HG02571 (cell line): ENCODE data around the gene PPP3CA.
"Not testable (repeated sequence)": the region's sequence is repeated elsewhere in the genome, so short reads cannot be mapped to it uniquely, and the experiment has no call there.

Experiments
- ATAC-seq: cut with Tn5 transposase; IDR thresholded peaks from one replicate; pipeline ENCODE4 v1.9.1; 2021; ENCODE audit warnings: mild to moderate bottlenecking, moderate library complexity; ENCODE audit not compliant: unreplicated experiment

The PPP3CA gene

DNA sequence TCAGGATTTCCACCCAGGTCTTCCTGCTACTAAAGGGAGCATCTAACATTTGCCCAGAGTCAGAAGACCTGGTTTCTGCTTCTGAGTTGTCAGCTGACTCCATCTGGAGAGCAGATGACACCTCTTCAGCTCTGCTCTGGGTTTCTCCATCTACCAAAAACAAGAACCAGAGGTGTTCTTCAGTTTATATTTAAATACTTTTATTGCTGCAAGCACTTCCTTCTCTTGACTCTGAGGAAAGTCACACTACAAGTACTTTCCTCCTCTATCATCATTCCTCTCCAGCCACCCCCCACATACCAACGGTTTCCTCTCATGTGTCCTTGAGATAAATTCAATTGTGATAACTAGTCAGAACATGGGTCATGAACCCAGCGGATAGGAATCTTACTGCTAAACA is 88.4 kb downstream of the PPP3CA start:
- peak; percentile 41 for ATAC-seq

- no peak for ATAC-seq
Measured at GRCh38 chr4:101256222-101256621, 91.1 kb downstream of the PPP3CA start.

GRCh38 chr4:101254776-101255175 is 92.5 kb downstream of the PPP3CA start:
- no peak for ATAC-seq

- no peak for ATAC-seq
Measured at GRCh38 chr4:101253121-101253520, 94.2 kb downstream of the PPP3CA start.

GRCh38 chr4:101252721-101253120 is 94.6 kb downstream of the PPP3CA start:
- peak; percentile 56 for ATAC-seq

DNA sequence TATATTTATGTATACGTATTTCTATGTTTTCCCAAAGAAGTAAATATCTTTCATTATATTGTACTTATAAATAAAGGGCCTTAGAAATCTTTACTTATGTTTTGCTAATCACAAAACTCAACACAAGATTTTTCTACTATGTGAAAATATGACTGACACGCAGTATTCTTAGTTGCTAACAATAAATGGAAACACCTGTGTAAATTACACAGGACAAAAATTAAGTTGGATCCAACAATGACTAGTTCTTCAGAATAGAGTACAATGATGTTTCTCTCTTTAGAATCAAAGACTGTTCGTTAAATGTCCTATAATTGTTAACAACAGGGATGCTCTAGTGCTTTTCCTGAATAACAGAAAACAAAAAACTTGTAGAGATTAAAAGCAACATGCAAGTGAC is 96.1 kb downstream of the PPP3CA start:
- no peak for ATAC-seq

DNA sequence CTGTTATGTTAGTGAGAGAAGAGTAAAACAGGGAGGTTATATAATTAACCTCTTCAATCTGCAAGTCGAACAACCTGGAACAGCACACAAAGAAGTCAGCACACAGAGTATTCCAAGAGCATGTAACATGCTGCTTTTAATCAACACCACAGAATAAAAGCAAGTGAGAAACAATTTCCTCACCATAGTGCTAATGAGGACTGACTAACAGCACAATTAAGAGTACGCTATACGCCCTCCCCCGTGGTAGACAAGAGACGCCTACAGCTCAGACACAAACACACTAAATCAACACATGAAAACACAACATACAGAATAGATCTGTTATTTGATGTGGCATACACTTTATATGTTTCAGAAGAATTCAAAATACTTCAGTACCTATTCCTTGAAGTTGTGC is 103.0 kb downstream of the PPP3CA start:
- ATAC-seq: no peak

GRCh38 chr4:101242441-101242840 is 104.9 kb downstream of the PPP3CA start:
- ATAC-seq: no peak

DNA sequence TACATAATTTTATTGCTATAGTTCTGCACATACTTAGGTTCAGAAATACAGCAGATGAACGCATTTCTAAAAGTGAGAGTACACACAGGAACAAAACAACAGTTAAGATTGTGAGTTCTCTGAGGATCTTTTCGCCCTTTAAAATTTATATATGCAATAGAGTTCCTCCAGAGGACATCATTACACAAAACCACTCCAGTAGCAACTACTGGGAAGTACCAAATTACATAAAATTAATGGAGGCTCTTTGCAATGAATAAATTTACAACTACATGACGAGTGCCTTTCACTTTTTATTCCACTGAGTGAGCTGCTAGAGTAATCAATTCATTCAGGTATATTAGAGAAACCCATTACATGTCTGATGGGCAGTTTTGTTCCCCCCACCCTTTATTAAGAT is 107.2 kb downstream of the PPP3CA start:
- ATAC-seq: no peak

GRCh38 chr4:101239665-101240064 is 107.7 kb downstream of the PPP3CA start:
- no peak for ATAC-seq

- ATAC-seq: no peak
Measured at GRCh38 chr4:101238706-101239105, 108.6 kb downstream of the PPP3CA start.

DNA sequence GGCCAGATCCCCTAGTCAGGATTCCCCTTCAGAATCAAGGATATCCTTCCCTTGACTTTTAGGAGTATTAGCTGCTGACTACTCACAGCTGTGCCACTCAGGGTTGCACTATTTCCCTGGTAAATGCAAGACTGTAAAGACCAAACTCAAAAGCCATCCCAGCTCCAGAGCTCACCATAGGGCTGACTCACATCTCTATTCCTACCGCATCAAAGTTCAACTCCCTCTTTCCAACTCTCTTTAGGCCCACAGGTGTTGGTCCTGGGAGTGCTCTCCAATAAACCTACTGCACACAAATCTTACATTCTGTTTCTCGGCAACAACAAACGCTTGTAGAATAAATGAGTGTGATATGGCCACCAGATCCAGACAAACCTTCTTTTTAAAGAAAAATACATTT is 109.6 kb downstream of the PPP3CA start:
- ATAC-seq: no peak

- ATAC-seq: no peak
Measured at GRCh38 chr4:101236097-101236496, 111.2 kb downstream of the PPP3CA start.

GRCh38 chr4:101234141-101234540 is 113.2 kb downstream of the PPP3CA start:
- ATAC-seq: not testable (repeated sequence)

- ATAC-seq: no peak
Measured at GRCh38 chr4:101232074-101232776, 115.1 kb downstream of the PPP3CA start.

DNA sequence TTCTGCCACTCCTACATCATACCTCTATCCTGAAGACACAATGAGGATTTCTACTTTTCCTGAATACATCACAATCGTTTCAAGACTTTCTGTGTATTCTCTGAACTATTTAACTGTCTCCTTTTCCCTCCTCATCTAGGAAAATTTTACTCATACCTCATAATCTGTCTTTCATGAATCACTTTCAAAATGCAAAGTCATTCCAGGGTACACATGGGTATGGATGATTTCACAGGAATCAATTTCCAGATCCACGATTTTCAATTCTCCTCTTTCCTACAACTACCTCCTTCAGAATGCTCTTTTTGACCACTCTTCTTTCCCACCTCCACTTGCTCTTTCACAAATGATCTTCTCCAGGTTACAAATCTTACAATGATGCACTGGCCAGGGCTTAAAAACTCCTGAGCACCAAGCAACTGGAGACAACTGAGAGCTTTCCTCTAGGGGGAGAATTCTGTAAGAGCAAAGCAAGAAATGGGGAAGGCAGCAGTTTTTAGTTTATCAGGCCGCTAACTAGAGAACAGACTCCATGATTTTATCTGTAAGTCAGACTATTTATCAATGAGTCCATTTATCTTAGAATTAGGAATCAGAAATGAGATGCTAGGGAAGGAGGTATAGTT is 116.4 kb downstream of the PPP3CA start:
- ATAC-seq: no peak

DNA sequence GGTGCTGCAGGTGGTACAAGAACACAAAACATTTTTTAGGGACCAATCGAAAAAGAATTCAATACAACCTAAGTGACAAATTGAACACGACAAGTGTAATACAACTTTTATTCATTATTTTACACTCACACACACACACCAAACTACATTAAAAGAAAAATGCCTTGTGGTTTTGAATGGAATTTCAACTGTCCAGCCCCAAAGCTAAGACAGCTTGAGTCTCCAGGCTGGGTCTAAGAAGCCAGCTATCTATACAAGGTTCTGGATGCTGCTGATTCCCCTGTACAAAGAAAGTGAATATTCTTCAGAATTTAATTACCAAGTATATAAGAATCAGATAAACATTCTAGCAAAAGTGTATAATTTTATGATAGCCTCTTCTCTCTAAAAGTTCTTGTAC is 118.2 kb downstream of the PPP3CA start:
- ATAC-seq: no peak

GRCh38 chr4:101227715-101228114 is 119.6 kb downstream of the PPP3CA start:
- ATAC-seq: no peak

- ATAC-seq: no peak
Measured at GRCh38 chr4:101224358-101225218, 122.7 kb downstream of the PPP3CA start.

GRCh38 chr4:101222156-101222845 is 125.0 kb downstream of the PPP3CA start:
- ATAC-seq: no peak

GRCh38 chr4:101221294-101221693 is 126.0 kb downstream of the PPP3CA start:
- no peak for ATAC-seq
